ENCODE results near the gene ZNF593. TPM values are rescaled to one million over a fixed set of nuclear protein-coding genes. Genes with fewer than 3 reads are reported as not detected.

Gene ZNF593
- total RNA-seq, 3 donors from 2014 or later (not counting 1 experiment from before 2014, with no cell fraction given), result 8.6 to 17.8 (median 15.6) TPM

DNA sequence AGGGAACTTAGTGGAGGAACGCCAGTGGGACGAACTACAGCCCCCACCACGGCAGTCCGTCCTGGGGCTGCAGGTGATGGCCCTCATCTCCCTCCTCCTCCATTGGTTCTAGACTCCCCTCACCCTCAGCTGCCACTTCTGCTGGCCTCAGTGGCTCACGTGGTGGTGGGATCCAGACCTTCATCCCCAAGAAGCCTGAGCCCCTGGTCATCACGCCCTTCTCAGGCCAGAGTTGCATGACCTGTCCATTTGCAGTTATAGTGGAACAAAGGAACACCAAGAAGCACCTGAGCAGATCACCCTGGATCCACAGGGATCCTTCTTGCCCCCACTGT lies 23.8 kb upstream of the ZNF593 start:
- H3K36me3 ChIP-seq (ENCODE audit: control insufficient read depth, insufficient read depth, low read length), result no peaks in the 10 kb centered on the region
- H3K9me3 ChIP-seq (ENCODE audit: control insufficient read depth, insufficient read depth, low read length), result no peaks in the 10 kb centered on the region
- no peak overlapping the region for H3K27ac ChIP-seq (ENCODE audit: low read length)
- peaks cover 4% of the 10 kb centered on the region for H3K4me1 ChIP-seq (ENCODE audit: control insufficient read depth, insufficient read depth, low read length)
- H3K4me3 ChIP-seq (ENCODE audit: low read length), result no peak overlapping the region
- Mint-ChIP-seq H3K4me1 (peaks cover 0 to 5% of the 10 kb centered on the region in 2 donors), H3K4me3 (no peak overlapping the region), H3K27ac (no peak overlapping the region), H3K36me3 (no peaks in the 10 kb centered on the region), H3K9me3 (no peaks in the 10 kb centered on the region), H3K27me3 (ENCODE audit: low read depth in 2 of 2) (peaks cover 22 to 30% of the 10 kb centered on the region in 2 donors)
- TF ChIP-seq, protein P1, sequence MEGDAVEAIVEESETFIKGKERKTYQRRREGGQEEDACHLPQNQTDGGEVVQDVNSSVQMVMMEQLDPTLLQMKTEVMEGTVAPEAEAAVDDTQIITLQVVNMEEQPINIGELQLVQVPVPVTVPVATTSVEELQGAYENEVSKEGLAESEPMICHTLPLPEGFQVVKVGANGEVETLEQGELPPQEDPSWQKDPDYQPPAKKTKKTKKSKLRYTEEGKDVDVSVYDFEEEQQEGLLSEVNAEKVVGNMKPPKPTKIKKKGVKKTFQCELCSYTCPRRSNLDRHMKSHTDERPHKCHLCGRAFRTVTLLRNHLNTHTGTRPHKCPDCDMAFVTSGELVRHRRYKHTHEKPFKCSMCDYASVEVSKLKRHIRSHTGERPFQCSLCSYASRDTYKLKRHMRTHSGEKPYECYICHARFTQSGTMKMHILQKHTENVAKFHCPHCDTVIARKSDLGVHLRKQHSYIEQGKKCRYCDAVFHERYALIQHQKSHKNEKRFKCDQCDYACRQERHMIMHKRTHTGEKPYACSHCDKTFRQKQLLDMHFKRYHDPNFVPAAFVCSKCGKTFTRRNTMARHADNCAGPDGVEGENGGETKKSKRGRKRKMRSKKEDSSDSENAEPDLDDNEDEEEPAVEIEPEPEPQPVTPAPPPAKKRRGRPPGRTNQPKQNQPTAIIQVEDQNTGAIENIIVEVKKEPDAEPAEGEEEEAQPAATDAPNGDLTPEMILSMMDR (IDR thresholded peaks at IDR 0.05), result no peak
- no peaks in the 10 kb centered on the region for H3K27me3 ChIP-seq (ENCODE audit: control insufficient read depth, insufficient read depth, low read length)
- ATAC-seq (no peak), DNase-seq (no peak)
- intact Hi-C loops (cut with micrococcal nuclease), result loop anchor here (1.0 to 5.0 kb wide), 2 partner anchors 41 to 109 kb away; no protein-coding TSS in a partner anchor
- 70% methylated on average over 6 of the region's 6 CpGs for WGBS (ENCODE audit: insufficient coverage)

DNA sequence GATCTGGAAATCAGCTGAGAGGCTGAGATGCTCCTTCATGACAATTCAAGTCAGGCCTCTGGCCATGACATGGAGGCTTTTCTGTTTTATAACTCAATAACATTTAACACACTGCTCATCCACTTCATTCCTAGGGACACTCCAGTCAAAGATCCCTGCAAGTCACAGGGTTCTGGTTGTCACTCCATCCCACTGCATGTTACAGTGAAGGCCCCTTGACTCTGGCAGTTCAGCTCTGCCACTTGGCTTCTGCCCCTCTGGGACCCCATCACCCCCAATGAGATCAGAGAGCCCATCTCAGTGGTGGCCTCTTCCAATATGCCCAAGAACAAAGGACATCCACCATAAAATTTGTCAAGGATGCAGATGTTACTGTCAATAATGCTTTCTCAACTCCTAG lies 20.8 kb upstream of the ZNF593 start:
- no peak overlapping the region for H3K4me3 Mint-ChIP-seq
- TF ChIP-seq, protein P1 (IDR thresholded peaks at IDR 0.05), result no peak
- ATAC-seq (no peak), DNase-seq (no peak)
- H3K27me3 Mint-ChIP-seq (ENCODE audit: low read depth in 2 of 2), result peaks cover 18 to 20% of the 10 kb centered on the region in 2 donors
- Histone ChIP-seq H3K4me3 (ENCODE audit: low read length) (no peak overlapping the region), H3K27ac (ENCODE audit: low read length) (no peak overlapping the region), H3K9me3 (ENCODE audit: control insufficient read depth, insufficient read depth, low read length) (no peaks in the 10 kb centered on the region), H3K27me3 (ENCODE audit: control insufficient read depth, insufficient read depth, low read length) (no peaks in the 10 kb centered on the region), H3K36me3 (ENCODE audit: control insufficient read depth, insufficient read depth, low read length) (no peaks in the 10 kb centered on the region), H3K4me1 (ENCODE audit: control insufficient read depth, insufficient read depth, low read length) (peaks cover 4% of the 10 kb centered on the region)
- no peaks in the 10 kb centered on the region for H3K36me3 Mint-ChIP-seq
- no peak overlapping the region for H3K27ac Mint-ChIP-seq
- peaks cover 0 to 5% of the 10 kb centered on the region in 2 donors for H3K4me1 Mint-ChIP-seq
- H3K9me3 Mint-ChIP-seq, result no peaks in the 10 kb centered on the region
- intact Hi-C loops (cut with micrococcal nuclease), result loop anchor here (5.0 kb wide), 1 partner anchor 112 kb away; no protein-coding TSS in a partner anchor

DNA sequence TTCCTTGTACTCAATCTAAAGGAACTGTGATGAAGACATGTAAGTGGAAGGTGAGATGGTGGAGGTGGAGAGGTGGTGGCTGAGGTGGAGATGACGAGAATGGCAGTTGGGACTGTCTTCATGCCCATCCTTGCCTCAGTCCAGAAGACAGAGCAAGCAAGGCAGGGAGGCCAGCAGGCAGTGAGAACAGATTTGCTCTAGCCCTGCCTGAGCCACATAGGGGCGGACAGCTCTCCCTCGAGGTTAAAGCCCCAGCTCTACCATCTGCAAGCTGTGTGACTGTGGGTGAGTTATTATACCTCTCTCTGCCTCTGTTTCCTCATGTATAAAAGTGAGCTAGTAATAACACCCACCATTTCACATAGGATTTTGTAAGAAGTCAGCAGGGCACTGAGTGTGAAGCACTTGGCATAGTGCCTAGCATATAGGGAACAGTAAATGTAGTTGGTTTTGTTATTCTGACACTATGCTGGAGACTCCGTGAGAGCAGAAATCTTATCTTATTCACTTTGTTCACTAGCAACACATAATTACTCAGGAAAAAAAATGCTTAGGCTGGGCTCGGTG lies 15.7 kb upstream of the ZNF593 start:
- Mint-ChIP-seq H3K9me3 (no peaks in the 10 kb centered on the region), H3K36me3 (no peaks in the 10 kb centered on the region), H3K4me3 (no peak overlapping the region), H3K27ac (no peak overlapping the region), H3K4me1 (peaks cover 0 to 5% of the 10 kb centered on the region in 2 donors), H3K27me3 (ENCODE audit: low read depth in 2 of 2) (peaks cover 34 to 38% of the 10 kb centered on the region in 2 donors)
- no peaks in the 10 kb centered on the region for H3K9me3 ChIP-seq (ENCODE audit: control insufficient read depth, insufficient read depth, low read length)
- no peak overlapping the region for H3K27ac ChIP-seq (ENCODE audit: low read length)
- WGBS (ENCODE audit: insufficient coverage), result 83% methylated on average over 5 of the region's 5 CpGs
- ATAC-seq (no peak), DNase-seq (no peak)
- peaks cover 4% of the 10 kb centered on the region for H3K4me1 ChIP-seq (ENCODE audit: control insufficient read depth, insufficient read depth, low read length)
- H3K27me3 ChIP-seq (ENCODE audit: control insufficient read depth, insufficient read depth, low read length), result peaks cover 12% of the 10 kb centered on the region
- H3K4me3 ChIP-seq (ENCODE audit: low read length), result no peak overlapping the region
- TF ChIP-seq, protein P1 (IDR thresholded peaks at IDR 0.05), result no peak
- intact Hi-C loops (cut with micrococcal nuclease), result no loop called here
- H3K36me3 ChIP-seq (ENCODE audit: control insufficient read depth, insufficient read depth, low read length), result no peaks in the 10 kb centered on the region

DNA sequence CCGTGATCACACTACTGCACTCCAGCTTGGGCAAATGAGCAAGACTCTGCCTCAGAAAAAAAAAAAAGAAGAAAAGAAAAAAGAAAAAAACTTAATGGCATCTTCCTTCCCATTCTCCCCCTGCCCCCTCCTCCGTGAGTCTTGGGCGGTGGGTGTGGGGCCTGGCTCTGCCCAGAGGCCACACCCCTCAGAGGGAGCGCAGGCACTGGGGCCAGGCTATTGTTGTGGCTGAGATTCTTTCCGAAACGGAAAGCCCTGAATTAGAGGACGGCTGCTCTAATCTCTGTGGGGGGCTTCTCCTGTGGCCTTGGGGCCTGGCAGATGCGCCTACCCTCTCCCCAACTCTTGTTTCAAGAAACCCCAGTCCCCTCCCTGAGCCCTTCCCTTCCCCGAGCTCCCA lies 15.0 kb upstream of the ZNF593 start:
- Histone ChIP-seq H3K9me3 (ENCODE audit: control insufficient read depth, insufficient read depth, low read length) (no peaks in the 10 kb centered on the region), H3K27ac (ENCODE audit: low read length) (no peak overlapping the region), H3K4me3 (ENCODE audit: low read length) (no peak overlapping the region), H3K27me3 (ENCODE audit: control insufficient read depth, insufficient read depth, low read length) (peaks cover 12% of the 10 kb centered on the region), H3K4me1 (ENCODE audit: control insufficient read depth, insufficient read depth, low read length) (peaks cover 4% of the 10 kb centered on the region), H3K36me3 (ENCODE audit: control insufficient read depth, insufficient read depth, low read length) (no peaks in the 10 kb centered on the region)
- H3K4me1 Mint-ChIP-seq, result peaks cover 0 to 5% of the 10 kb centered on the region in 2 donors
- no peak overlapping the region for H3K4me3 Mint-ChIP-seq
- H3K27ac Mint-ChIP-seq, result no peak overlapping the region
- no peak for ATAC-seq
- WGBS (ENCODE audit: insufficient coverage), result 78% methylated on average over 9 of the region's 9 CpGs
- TF ChIP-seq, protein P1 (IDR thresholded peaks at IDR 0.05), result no peak
- no peaks in the 10 kb centered on the region for H3K9me3 Mint-ChIP-seq
- H3K27me3 Mint-ChIP-seq (ENCODE audit: low read depth in 2 of 2), result peaks cover 35 to 41% of the 10 kb centered on the region in 2 donors
- H3K36me3 Mint-ChIP-seq, result no peaks in the 10 kb centered on the region
- intact Hi-C loops (cut with micrococcal nuclease), result no loop called here
- no peak for DNase-seq

All from natural killer cell (primary cell).